OCI-LY7 (cell line): ENCODE results near the gene AK5. TPM values are rescaled to one million over a fixed set of nuclear protein-coding genes. Genes with fewer than 3 reads are reported as not detected.

Experiments used
- BruUV-seq: library from RNA; stranded (reverse); fragments of 400-500 nt; replicated peaks from 2 replicates; lab custom pipeline; 2021; lab: Mats Ljungman, UMichigan
- CTCF ChIA-PET: fragments of 300-600 bp; sonication (Branson Sonifier 250); formaldehyde crosslinking; loops from one replicate; lab custom pipeline; 2022; ENCODE audit warnings: antibody characterized with exemption; ENCODE audit not compliant: unreplicated experiment; lab: Charles Lee
- POLR2A ChIA-PET: fragments of 300-600 bp; sonication (Branson Sonifier 250); formaldehyde crosslinking; loops from one replicate; lab custom pipeline; 2022; ENCODE audit warnings: antibody characterized with exemption; lab: Charles Lee
- DNase-seq: peaks from one replicate; pipeline ENCODE4 v3.0.0-alpha.2; 2015; ENCODE audit warnings: low spot score
- H2AFZ ChIP-seq: fragments of 200-600 bp; sonication (generic), shearing (Covaris generic); 2 replicates; pipeline ENCODE4 v1.6.1; 2014; ENCODE audit warnings: mild to moderate bottlenecking, antibody characterized with exemption, low read length, moderate library complexity
- H3K27ac ChIP-seq: fragments of 200-600 bp; sonication (generic); 2 replicates; pipeline ENCODE4 v1.5.1; 2014; ENCODE audit warnings: mixed run types, low read depth, mild to moderate bottlenecking, moderate library complexity, low read length, inconsistent platforms; ENCODE audit not compliant: poor library complexity, severe bottlenecking
- H3K36me3 ChIP-seq: fragments of 200-600 bp; sonication (generic); 2 replicates; pipeline ENCODE4 v1.6.1; 2014; ENCODE audit warnings: mild to moderate bottlenecking, antibody characterized with exemption, low read length, moderate library complexity, mixed read lengths; ENCODE audit not compliant: insufficient read depth
- H3K4me1 ChIP-seq: fragments of 200-600 bp; sonication (generic); 2 replicates; pipeline ENCODE4 v1.5.1; 2014; ENCODE audit warnings: mild to moderate bottlenecking, low read length; ENCODE audit not compliant: insufficient read depth, poor library complexity, severe bottlenecking
- H3K4me2 ChIP-seq: fragments of 200-600 bp; sonication (generic); 2 replicates; pipeline ENCODE4 v1.6.1; 2014; ENCODE audit warnings: mild to moderate bottlenecking, low read length
- H3K4me3 ChIP-seq: fragments of 200-600 bp; sonication (generic); 2 replicates; pipeline ENCODE4 v1.5.1; 2014; ENCODE audit warnings: mild to moderate bottlenecking, low read depth, low read length; ENCODE audit not compliant: poor library complexity, severe bottlenecking
- H3K79me2 ChIP-seq: fragments of 200-600 bp; sonication (generic); 2 replicates; pipeline ENCODE4 v1.6.1; 2016; ENCODE audit warnings: low read depth, mild to moderate bottlenecking, low read length, moderate library complexity, mixed read lengths; ENCODE audit not compliant: insufficient read depth
- H3K9me2 ChIP-seq: fragments of 200-600 bp; sonication (generic); 2 replicates; pipeline ENCODE4 v1.6.1; 2016; ENCODE audit warnings: mild to moderate bottlenecking, low read length, mixed read lengths; ENCODE audit not compliant: insufficient read depth
- H3K9me3 ChIP-seq: fragments of 200-600 bp; sonication (generic); 2 replicates; pipeline ENCODE4 v1.6.1; 2014; ENCODE audit warnings: mild to moderate bottlenecking, mixed run types, low read length, mixed read lengths
- H4K20me1 ChIP-seq: fragments of 200-600 bp; sonication (generic); 2 replicates; pipeline ENCODE4 v1.6.1; 2014; ENCODE audit warnings: mild to moderate bottlenecking, antibody characterized with exemption, low read length, moderate library complexity, mixed read lengths; ENCODE audit not compliant: insufficient read depth
- EZH2phosphoT487 ChIP-seq: fragments of 200-600 bp; sonication (generic); IDR thresholded peaks from 2 replicates; pipeline ENCODE4 v1.6.1; 2018; ENCODE audit warnings: low read depth, borderline replicate concordance, mild to moderate bottlenecking, mixed run types, antibody characterized with exemption, low read length, moderate library complexity, mixed read lengths
- intact Hi-C: fragments of 100-400 bp; cut with micrococcal nuclease; formaldehyde crosslinking; loops from one replicate; pipeline ENCODE4 v1.10.0; 2022; ENCODE audit not compliant: unreplicated experiment
- total RNA-seq, 2 experiments: library from RNA; depleted of rRNA in 1 of 2; stranded (reverse); fragments of >200 nt in 1 of 2; shearing (Covaris generic) in 1 of 2; gene quantifications; 2 replicates each; pipeline ENCODE4 v1.2.3, GENCODE V29; 2014 to 2022
- TF ChIP-seq, protein P1 (sequence below): fragments of 200-600 bp; sonication (generic); conservative IDR thresholded peaks from 2 replicates; pipeline ENCODE4 v1.5.1; 2014; ENCODE audit warnings: mild to moderate bottlenecking, antibody characterized with exemption, low read length, moderate library complexity, mixed read lengths

AK5 gene
- total RNA-seq, 2 experiments from 2014 or later = not detected

DNA sequence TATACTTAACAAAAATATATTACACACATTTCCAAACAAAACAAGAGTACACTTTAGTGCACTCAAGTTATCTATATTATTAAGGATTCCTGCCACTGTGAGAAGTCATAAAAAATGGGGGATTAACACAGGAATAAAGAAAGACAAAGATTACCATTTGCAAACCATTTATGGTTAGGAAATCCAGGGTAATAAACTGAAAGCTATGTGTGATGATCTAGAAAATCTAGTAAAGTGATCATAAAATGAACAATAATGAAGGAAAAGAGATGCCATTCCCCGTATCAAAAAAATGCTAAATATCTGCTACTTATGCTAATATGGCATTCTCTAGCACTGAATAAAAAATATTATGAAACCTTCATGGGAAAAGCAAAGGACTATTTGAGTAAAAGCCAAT is 101.4 kb downstream of the AK5 start:
- CTCF ChIA-PET = no interaction called here
- no peak overlapping the region for H3K4me2 ChIP-seq
- no peaks in the 10 kb centered on the region for H3K36me3 ChIP-seq
- no peaks in the 10 kb centered on the region for H3K79me2 ChIP-seq
- H3K9me2 ChIP-seq = no peaks in the 10 kb centered on the region
- H3K27ac ChIP-seq = no peak overlapping the region
- DNase-seq = no peak
- POLR2A ChIA-PET = interaction anchor here (0.6 kb wide), 1 partner anchor 171 kb away, joined by 4 read pairs; no protein-coding TSS in a partner anchor
- H4K20me1 ChIP-seq = no peaks in the 10 kb centered on the region
- no peak overlapping the region for H2AFZ ChIP-seq
- no TSS peak for BruUV-seq
- intact Hi-C loops = no loop called here
- H3K4me1 ChIP-seq = no peaks in the 10 kb centered on the region
- TF ChIP-seq EZH2phosphoT487 = no peak
- TF ChIP-seq, protein P1, sequence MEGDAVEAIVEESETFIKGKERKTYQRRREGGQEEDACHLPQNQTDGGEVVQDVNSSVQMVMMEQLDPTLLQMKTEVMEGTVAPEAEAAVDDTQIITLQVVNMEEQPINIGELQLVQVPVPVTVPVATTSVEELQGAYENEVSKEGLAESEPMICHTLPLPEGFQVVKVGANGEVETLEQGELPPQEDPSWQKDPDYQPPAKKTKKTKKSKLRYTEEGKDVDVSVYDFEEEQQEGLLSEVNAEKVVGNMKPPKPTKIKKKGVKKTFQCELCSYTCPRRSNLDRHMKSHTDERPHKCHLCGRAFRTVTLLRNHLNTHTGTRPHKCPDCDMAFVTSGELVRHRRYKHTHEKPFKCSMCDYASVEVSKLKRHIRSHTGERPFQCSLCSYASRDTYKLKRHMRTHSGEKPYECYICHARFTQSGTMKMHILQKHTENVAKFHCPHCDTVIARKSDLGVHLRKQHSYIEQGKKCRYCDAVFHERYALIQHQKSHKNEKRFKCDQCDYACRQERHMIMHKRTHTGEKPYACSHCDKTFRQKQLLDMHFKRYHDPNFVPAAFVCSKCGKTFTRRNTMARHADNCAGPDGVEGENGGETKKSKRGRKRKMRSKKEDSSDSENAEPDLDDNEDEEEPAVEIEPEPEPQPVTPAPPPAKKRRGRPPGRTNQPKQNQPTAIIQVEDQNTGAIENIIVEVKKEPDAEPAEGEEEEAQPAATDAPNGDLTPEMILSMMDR = no peak
- no peaks in the 10 kb centered on the region for H3K9me3 ChIP-seq
- H3K4me3 ChIP-seq = no peak overlapping the region

DNA sequence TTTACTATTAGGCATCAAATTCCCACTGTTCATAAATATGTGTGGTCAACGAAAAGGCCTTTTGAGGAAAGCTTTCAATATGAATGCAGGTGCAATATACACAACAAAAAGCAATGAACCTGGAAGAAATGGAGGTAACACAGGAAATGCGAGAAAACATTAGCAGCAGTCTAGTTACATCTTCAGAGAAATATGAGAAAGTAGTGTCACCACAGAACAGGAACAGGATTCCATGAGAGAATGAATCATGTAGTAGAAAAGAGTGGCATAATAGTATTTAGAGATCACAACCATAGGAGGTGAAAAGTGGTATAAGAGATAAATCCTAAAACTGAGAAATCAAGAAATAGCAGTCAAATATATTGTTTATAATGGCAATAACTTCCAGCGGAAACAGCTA is 103.7 kb downstream of the AK5 start:
- TF ChIP-seq, protein P1 = no peak
- TF ChIP-seq EZH2phosphoT487 = no peak
- Histone ChIP-seq H2AFZ (no peak overlapping the region), H3K4me2 (no peak overlapping the region), H3K4me1 (no peaks in the 10 kb centered on the region), H3K79me2 (no peaks in the 10 kb centered on the region), H3K9me2 (no peaks in the 10 kb centered on the region), H4K20me1 (no peaks in the 10 kb centered on the region), H3K36me3 (no peaks in the 10 kb centered on the region), H3K9me3 (no peaks in the 10 kb centered on the region), H3K27ac (no peak overlapping the region), H3K4me3 (no peak overlapping the region)
- DNase-seq = no peak
- ChIA-PET POLR2A (interaction anchor here (1.1 kb wide), 1 partner anchor 10 kb away, joined by 3 read pairs; no protein-coding TSS in a partner anchor), CTCF (no interaction called here)
- BruUV-seq = no TSS peak
- intact Hi-C loops = no loop called here

DNA sequence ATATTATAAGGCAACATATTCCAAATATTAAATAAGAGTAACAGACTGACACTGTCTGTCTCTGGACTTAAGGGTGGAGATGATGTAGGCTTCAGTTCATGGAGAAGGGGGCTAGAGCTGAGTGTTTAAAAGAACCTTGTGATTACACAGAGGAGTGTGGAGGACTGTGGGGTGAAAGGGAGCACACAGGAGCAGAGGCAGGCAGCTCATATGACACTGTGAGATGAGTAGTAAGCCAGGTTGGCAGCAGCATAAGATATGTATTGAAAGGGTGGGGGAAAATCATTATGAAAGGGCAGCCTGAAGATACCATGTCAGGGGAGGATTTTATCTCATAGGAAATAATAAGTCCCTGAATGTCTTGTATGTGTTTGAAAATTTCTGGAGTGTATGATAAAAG is 104.5 kb downstream of the AK5 start:
- Histone ChIP-seq H4K20me1 (no peaks in the 10 kb centered on the region), H3K9me3 (no peaks in the 10 kb centered on the region), H3K4me1 (no peaks in the 10 kb centered on the region), H3K4me2 (no peak overlapping the region), H3K36me3 (no peaks in the 10 kb centered on the region), H3K79me2 (no peaks in the 10 kb centered on the region), H3K9me2 (no peaks in the 10 kb centered on the region), H3K4me3 (no peak overlapping the region), H3K27ac (no peak overlapping the region), H2AFZ (no peak overlapping the region)
- intact Hi-C loops = no loop called here
- POLR2A ChIA-PET = no interaction called here
- CTCF ChIA-PET = interaction anchor here (0.5 kb wide), 1 partner anchor 412 kb away, joined by 3 read pairs; no protein-coding TSS in a partner anchor
- BruUV-seq = no TSS peak
- no peak for DNase-seq
- no peak for TF ChIP-seq EZH2phosphoT487
- TF ChIP-seq, protein P1 = no peak
